ENCODE data around the gene ACTMAP.
"Not testable (repeated sequence)": the region's sequence is repeated elsewhere in the genome, so short reads cannot be mapped to it uniquely, and the experiment has no call there.

ACTMAP gene, protein sequence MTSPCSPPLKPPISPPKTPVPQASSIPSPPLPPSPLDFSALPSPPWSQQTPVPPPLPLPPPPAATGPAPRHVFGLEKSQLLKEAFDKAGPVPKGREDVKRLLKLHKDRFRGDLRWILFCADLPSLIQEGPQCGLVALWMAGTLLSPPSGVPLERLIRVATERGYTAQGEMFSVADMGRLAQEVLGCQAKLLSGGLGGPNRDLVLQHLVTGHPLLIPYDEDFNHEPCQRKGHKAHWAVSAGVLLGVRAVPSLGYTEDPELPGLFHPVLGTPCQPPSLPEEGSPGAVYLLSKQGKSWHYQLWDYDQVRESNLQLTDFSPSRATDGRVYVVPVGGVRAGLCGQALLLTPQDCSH

DNA sequence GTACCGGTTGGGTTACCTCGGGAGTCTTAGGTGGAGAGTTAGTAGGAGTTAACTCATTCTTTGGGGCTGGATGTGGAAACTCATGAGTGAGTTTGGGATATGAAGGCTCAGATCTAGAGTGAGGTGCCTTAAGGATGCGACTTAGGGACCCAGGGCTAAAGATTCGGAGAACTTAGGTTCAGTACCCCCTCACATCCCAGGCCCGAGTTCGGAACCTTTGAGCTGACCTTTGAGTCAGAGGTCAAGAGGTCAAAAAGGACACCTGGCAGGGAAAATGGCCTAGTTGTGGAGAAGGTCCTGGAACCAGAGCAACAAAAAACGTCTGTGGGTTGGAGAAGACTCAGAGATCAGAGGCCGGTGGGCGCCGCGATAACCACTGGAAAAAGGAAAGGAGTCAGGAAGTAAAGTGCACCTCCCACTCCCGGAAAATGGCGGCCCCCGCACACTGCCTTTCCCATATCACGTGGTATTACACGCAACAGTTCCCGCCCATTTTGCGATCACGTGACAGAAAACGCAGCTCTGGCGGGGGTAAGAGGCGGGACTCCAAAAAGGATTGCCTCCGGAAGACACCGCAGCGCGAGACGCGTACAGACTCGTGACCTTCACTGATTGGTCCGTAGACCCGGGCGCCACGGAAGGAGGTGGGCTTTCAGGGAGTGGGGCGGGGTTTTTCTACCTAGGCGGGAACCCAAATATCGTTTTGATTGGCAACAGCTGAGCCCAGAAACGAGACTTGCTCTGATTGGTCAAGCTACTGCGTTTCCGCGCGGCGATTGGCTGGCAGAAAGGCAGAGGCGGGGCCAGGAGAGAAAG lies at the start of gene ACTMAP:
TSS of gene ACTMAP (minus strand) at position 420 of the 816 bp plus-strand sequence. CDS start 674 bp downstream, outside the sequence.
- peak; percentile 100 for DNase-seq (ENCODE audit: low spot score)

DNA sequence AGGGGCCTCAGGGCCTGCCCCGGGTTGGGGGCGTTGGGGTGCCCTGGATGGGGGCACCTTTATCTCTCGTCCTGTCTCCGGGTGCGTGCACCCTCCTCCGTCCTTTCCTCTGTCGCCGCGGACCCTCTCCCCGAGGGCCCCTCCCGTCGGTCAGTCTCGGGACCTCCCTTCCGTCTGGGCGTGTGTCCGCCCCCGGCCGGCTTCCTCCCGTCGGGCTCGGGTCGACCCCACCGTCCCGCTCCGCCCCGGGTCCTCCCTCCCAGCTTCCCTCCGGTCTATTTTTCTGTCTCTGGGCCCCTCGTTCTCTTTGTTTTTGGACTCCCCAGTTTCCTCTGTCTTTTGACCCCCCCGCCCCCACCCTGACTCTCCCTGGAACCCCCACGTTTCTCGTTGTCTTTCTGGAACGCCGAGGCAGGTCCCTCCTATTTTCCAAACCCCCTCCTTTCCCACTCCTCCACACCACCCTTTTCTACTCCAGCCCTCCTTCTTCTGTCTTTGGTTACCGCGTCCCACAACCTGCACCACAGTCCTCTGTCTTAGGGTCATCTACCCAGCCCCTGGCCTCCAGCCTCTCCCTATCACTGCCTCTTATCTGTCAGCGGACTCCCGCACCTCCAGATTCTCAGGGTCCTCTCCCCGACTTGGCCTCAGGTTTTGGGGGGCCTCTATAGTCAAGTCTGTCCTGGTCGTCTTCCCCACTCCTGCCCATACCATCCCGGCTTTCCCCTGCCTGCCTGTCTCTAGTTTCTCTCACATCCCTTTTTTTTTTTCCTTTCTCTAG lies 49.5 kb upstream of the ACTMAP start:
- DNase-seq (ENCODE audit: low spot score): peak; percentile 18

DNA sequence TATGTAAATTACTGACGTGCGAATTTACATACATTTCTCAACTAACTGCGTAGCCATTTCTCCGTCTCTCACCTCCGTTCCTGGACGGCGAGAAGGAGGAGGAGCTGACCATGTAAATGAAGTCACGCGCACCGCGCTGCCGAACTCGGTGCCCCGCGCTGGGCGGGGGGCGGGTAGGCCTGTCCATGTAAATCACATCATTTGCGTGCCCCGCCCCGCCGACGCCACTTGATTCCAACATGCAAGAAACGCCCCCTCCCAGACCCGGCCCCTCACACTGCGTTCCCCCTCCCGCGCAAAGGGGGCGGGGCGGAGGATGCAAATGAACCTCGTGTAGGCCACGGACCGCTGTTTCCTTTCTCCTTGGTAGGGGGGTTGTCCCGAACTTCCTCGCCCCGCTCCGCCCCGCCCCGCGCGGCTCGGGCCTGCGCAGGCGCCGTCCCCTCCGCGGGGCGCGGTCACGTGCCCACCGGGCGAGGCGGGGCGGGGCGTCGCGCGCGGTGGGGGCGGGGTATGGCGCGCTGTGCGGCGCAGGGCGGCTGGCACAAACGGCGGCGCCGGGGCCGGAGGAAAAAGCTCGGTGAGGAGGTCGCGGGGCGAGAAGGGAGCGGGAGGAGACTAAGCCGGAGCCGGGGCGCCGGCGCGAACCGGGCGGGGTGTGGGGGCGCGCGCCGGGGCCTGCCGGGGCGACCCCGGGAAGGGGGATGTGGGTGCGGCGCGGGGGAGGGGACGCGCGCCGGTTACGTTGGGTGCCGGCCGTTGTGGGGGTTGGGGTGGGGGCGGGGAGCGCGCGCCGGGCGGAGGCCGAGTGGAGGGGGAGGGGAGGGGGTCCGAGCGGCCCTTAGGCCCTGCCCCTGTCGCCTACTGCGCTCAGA lies 48.6 kb upstream of the ACTMAP start, which contains the start of gene EGLN2:
TSS of gene EGLN2 (plus strand) at position 509 of the 875 bp plus-strand sequence. CDS start 1,382 bp downstream, outside the sequence.
- peak; percentile 98 for DNase-seq (ENCODE audit: low spot score)

DNA sequence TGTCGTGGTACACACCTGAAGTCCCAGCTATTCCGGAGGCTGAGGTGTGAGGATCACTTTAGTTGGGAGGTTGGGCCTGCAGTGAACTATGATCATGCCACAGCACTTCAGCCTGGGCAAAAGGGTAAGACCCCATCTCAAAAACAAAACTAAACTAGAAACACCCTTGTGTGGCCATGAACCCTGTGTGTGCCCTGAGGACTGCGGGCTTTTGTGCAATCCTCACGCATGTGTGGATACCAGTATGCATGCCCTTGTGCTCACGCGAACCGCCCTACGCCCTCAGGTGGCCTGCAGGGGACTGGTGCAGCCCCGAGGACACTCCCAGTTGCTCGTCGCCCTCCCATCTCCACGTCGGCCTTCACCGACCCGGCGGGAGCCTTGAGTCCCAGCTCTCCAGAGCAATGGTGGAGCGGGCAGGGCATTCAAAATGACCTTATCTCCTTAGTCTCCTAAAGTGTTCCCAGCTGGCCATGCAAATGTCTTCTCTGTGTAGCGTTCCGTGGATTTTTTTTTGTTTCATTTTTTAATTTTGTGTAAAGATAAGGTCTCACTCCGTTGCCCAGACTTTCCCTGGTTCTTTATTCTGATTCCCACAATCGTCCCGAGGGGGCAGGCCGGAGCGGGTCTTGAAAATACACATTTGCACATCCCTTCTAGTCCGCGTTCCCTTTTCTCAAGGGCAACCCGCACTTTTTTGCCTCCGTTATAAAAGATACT lies 47.8 kb upstream of the ACTMAP start:
- DNase-seq (ENCODE audit: low spot score): peak; percentile 75

DNA sequence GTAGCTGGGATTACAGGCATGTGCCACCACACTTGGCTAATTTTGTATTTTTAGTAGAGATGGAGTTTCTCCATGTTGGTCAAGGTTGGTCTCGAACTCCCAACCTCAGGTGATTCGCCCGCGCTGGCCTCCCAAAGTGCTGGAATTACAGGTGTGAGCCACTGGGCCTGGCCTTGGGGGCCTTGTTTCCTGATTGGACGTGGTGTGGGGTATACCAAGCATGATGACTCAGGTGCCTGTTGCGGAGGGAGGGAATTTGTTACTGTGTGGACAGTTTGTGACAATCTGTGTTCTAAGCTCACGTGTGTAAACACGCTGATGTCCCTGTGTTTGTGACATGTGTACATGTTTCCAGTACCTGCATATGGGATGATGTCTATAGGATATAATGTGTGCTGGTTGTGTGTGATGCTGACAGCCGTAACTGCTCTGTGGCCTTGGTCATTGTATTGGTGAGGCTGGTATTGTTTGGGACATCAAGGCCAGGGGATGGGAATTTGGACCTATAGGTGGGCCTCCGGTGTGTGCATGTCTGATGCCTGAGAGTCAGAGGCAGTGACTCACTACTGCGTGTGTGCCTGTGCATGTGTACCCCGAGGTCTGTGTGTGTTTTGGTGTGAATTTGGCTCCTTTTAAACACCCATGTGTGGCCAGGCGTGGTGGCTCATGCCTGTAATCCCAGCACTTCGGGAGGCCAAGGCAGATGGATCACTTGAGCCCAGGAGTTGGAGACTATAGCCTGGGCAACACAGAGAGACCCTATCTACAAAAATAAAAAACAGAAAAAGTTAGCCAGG lies 47.1 kb upstream of the ACTMAP start:
- DNase-seq (ENCODE audit: low spot score): no peak

DNA sequence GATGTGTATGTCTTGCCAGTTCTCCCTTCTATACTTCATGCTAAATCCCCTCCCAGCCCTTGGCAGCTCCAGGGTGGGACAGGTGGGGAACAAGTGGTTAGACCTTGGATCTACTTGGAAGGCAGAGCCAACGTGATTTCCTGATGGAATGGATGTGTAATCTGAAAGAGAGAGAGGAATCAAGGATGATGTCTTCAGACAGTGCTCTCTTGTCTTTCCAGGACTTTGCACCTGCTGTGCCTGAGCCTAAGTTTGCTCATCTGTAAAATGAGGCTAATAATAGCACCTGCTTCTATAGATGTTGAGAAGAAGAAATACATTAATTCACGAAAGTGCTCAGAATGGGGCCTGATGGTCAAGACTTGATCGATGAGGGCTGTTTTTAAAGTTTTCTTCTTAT lies 41.7 kb upstream of the ACTMAP start:
- no peak for DNase-seq (ENCODE audit: low spot score)

DNA sequence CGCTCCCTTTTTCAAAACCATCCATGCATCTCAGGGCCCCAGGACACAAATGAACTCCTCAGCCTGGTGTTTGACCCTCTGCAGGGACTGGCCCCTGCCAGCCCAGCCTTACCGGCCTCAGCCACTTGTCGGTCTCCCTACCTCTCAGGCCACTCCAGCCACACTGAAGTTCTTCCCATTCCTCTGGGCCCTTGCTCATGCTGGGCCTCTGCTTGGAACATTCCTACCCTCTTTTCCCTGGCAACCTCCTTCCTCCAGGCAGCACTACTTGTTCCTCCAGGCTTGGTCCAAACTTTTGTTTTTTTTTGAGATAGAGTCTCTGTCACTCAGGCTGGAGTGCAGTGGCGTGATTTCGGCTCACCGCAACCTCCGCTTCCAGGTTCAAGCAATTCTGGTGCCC lies 41.1 kb upstream of the ACTMAP start:
- DNase-seq (ENCODE audit: low spot score): no peak

DNA sequence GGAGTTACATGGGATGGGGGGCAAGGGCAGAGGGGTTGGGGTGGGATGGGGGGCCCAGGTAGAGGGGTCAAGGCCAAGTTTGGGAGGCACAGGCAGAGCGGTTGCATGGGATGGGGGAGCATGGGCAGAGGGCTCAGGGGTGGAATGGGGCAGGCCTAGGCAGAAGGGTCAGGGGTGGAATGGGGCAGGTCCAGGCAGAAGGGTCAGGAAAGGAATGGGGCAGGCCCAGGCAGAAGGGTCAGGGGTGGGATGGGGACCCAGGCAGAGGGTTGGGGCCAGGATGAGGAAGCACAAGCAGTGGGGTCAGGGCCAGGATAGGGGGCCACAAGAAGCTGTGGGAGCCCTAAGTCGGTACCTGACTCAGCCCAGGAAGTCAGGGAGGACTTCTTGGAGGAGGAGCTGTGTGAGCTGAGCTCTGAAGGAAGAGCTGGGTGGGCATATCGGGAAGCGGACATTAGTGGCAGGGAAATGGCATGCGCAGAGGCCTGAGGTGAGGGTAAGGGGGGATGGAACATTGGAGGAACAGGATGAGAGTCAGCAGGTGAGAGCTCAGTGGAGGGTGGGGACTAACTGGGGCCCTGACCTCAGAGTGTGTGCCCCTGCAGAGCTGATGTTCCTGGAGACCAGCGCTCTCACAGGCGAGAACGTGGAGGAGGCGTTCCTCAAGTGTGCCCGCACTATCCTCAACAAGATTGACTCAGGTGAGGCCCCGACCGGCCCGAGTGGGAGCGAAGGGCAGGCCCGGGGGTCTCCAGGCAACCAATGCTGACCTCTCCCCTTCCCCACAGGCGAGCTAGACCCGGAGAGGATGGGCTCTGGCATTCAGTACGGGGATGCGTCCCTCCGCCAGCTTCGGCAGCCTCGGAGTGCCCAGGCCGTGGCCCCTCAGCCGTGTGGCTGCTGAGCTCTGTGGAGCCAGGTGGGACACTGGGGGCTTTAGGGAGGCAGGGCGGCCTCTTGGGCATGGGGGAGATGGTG lies 36.1 kb upstream of the ACTMAP start:
- no peak for DNase-seq (ENCODE audit: low spot score)

DNA sequence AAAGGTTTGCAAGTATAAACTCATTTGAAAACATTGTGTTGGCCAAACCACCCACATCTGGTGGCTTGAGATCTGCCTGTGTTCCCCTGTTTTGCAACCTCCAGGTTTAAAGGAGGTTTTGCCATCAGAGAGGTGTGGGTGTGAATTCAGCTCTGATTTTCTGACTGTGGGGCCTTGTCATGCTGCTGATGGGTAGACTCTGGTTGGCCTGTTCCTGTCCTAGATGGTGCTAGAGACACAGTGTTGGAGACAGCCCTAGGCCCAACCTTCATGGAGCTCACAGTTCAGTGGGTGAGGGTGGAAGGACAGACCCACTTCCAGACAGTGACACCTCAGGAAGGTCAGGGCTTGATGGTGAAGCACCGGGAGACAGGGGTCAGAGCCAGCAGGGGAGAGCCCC lies 35.2 kb upstream of the ACTMAP start:
- no peak for DNase-seq (ENCODE audit: low spot score)

DNA sequence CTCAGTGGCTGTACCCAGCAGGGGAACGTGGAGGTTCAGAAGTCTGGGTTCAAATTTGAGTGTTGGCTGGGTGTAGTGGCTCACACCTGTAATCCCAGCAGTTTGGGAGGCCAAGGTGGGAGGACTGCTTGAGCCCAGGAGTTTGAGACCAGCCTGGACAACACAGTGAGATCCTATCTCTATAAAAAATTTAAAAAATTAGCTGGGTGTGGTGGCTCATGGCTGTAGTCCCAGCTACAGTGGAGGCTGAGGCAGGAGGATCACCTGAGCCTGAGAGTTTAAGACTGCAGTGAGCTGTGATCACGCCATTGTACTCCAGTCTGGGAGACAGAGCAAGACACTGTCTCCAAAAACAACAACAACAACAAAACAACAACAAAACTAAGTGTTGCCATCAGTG lies 33.9 kb upstream of the ACTMAP start:
- DNase-seq (ENCODE audit: low spot score): not testable (repeated sequence)

DNA sequence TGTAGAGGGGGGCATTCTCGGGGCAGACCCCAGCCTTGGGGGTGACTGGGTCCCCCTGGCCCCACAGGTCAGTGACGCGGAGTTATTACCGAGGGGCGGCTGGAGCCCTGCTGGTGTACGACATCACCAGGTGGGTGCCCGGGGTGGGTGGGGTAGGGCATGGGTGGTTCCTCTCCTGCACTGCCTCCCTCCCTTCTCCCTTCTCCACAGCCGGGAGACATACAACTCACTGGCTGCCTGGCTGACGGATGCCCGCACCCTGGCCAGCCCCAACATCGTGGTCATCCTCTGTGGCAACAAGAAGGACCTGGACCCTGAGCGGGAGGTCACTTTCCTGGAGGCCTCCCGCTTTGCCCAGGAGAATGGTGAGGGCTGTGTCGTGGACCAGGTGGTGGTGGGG lies 33.4 kb upstream of the ACTMAP start:
- no peak for DNase-seq (ENCODE audit: low spot score)

DNA sequence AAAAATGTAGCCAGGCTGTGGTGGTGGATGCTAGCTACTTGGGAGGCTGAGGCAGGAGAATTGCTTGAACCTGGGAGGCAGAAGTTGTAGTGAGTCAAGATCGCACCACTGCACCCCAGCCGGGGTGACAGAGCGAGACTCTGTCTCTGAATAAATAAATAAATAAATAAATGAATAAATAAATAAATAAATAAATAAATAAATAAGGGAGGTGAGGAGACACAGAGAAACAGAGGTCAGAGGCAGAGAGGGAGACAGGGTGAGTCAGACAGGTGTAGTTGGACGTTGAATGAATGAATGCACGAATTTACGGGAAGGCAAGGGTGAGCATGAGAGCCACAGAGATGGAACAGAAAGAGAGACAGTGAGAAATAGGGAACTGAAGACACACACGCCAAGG lies 30.9 kb upstream of the ACTMAP start:
- DNase-seq (ENCODE audit: low spot score): no peak

DNA sequence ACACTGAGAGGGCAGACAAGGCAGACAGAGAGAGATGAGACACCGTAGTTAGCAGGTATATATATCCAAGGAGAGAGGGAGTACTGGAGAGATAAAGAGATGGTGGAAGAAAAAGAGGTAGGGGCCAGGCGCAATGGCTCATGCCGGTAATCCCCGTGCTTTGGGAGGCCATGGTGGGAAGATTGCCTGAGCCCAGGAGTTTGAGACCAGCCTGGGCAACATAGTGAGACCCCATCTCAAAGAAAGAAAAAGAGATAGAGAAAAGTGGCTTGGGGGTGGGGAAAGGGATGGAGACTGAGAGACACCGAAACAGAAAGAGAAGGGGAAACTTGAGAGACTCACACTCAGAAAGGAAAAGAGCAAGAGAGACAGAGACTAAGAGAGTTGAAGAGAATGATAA lies 30.3 kb upstream of the ACTMAP start:
- DNase-seq (ENCODE audit: low spot score): no peak

DNA sequence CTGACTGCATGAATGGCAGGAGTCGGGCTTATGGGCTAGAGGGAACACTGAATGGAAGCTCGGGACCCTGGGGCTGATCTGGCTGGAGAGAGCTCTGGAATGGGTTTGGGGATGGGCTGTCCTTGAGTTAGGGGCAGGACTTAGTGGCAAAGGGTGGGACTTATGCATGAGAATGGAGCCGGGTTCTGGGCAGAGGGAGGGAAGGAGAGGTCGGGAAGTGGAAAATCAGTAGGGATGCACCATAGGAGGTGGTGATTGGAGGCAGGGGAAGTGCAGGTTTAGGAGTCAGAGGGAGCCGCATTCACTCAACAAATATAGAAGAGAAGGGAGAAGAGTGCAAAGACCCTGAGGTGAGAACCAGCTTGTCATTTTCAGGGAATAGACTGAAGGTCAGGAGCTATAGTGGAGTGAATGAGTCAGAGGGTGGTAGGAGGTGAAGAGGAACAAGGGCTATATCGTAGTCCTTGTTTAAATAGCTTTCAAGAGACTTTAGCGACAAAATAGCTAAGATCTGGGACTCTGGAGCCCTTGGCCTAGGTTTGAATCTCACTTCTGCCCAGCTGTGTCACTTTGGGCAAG lies 28.5 kb upstream of the ACTMAP start:
- no peak for DNase-seq (ENCODE audit: low spot score)

DNA sequence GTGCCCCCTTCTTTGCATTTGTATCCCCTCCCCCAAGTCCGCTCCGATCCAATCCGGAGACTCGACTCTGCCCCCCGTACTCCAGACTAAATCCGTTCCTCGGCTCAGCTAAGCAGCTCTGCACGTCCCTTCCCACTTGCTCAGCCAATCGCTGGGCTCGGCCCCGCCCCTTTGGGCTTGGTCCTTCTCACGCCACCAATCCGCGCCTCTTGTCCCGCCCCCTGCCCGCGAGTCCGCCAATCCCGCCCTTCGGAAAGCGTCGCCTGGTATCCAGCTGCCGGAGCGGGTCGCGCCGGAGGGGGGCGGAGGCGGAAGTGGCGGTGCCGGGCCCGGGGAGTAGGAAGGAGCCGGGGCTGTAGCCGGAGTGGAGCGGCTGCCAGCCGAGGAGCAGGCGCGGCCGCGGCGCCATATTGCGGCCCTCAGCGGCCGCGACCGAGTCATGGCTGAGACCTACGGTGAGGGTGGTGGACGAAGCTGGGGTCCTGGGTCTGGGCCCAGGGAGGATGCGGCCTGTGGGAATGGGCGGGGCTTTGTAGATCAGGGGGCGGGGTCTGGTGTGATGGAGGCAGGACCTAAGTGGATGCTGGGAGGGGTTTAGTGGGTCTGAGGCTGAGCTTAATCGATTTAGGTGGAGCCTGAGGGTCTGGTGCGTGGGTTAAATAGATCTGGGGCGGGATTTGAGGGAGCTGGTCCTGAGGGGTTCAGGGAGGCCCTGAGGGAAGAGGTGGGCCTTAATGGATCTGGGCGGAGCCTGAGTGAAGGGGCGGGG lies 27.8 kb upstream of the ACTMAP start, which contains the start of gene RAB4B:
TSS of gene RAB4B (plus strand) at position 311 of the 769 bp plus-strand sequence. CDS start at position 440, 129 bp downstream.
- DNase-seq (ENCODE audit: low spot score): peak; percentile 100

DNA sequence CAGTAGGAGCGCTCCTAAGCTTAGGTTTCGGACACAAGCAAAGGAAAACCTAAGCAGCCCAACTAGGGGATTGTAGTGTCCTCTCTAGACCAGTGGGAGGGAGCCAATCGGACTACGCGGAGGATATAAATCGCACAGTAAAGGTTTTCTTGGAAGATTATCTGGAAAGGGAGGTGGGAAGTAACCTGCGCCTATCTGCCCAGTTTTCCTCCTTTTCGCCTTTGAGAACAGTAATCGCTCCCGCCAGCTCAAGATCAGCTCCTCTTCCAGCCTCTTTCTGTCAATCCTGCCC lies 27.3 kb upstream of the ACTMAP start:
- no peak for DNase-seq (ENCODE audit: low spot score)

DNA sequence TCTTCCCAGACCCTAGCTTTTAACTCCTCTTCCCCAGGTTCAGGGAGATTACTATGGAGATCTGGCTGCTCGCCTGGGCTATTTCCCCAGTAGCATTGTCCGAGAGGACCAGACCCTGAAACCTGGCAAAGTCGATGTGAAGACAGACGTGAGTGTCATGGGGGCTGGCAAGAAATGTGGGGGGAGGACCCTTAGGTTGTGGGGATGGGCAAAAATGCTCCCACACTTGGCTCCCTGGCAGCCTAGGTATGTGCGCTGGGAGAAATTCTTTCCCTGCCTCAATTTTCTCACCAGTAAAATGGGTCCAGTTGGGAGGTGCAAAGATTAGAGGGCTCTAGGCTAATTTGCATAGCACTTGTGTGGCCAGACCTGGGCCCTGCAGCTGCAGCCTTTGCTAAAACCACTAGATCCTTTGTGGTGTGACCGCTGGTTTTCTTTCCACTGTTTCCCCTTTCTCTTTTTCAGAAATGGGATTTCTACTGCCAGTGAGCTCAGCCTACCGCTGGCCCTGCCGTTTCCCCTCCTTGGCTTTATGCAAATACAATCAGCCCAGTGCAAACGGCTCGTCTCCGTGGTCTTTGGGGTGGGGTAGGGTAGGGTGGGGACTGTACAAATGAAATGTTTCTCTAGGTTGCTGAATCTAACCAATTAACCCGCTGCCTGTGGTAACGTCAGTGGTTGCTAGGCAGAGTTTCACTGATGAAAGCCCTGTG lies 26.8 kb upstream of the ACTMAP start:
- peak; percentile 94 for DNase-seq (ENCODE audit: low spot score)

Measured in hematopoietic multipotent progenitor cell treated with erythropoietin and hydrocortisone succinate and interleukin-3 and kit ligand, for 15 days (in vitro differentiated cells).